SKM-1 treated with dmso at 0.1 percent for 144 hours (cell line): ENCODE measurements around the gene XAGE1A.
"Not testable (repeated sequence)": the region's sequence is repeated elsewhere in the genome, so short reads cannot be mapped to it uniquely, and the experiment has no call there.

Experiments
- DNase-seq: peaks from one replicate; lab custom pipeline; 2025; ENCODE audit not compliant: unreplicated experiment; lab: John Stamatoyannopoulos, UW

The XAGE1A gene

GRCh38 chrX:52495545-52496418 is at the start of gene XAGE1A:
Gene XAGE1A (plus strand): TSS chrX:52495808. CDS start chrX:52497362, 1,554 bp downstream.
- not testable (repeated sequence) for DNase-seq

GRCh38 chrX:52452031-52452430 is 43.6 kb upstream of the XAGE1A start:
- not testable (repeated sequence) for DNase-seq

GRCh38 chrX:52471301-52471700 is 24.3 kb upstream of the XAGE1A start:
- not testable (repeated sequence) for DNase-seq

GRCh38 chrX:52496419-52496772 is 788 bp downstream of the XAGE1A start:
- DNase-seq: not testable (repeated sequence)

- DNase-seq: not testable (repeated sequence)
These were observed 5.8 kb downstream of the XAGE1A start for GRCh38 chrX:52501362-52501761.

GRCh38 chrX:52504551-52504950 is 8.9 kb downstream of the XAGE1A start:
- DNase-seq: no peak

GRCh38 chrX:52507331-52507730 is 11.7 kb downstream of the XAGE1A start:
- DNase-seq: no peak

GRCh38 chrX:52509916-52510315 is 14.3 kb downstream of the XAGE1A start:
- DNase-seq: no peak

GRCh38 chrX:52511126-52511525 is 15.5 kb downstream of the XAGE1A start:
- not testable (repeated sequence) for DNase-seq

GRCh38 chrX:52516110-52516986 is 20.7 kb downstream of the XAGE1A start:
- DNase-seq: not testable (repeated sequence)

- DNase-seq: not testable (repeated sequence)
These were observed 21.3 kb downstream of the XAGE1A start, which contains the start of gene XAGE1B for GRCh38 chrX:52516987-52517325. Gene XAGE1B (minus strand): TSS chrX:52517063. CDS start chrX:52515527, 1,536 bp downstream.

GRCh38 chrX:52541051-52541450 is 45.4 kb downstream of the XAGE1A start:
- DNase-seq: not testable (repeated sequence)

- no peak for DNase-seq
These were observed 46.7 kb downstream of the XAGE1A start for GRCh38 chrX:52542311-52542710.

- DNase-seq: no peak
These were observed 48.7 kb downstream of the XAGE1A start for GRCh38 chrX:52544147-52544840.

- not testable (repeated sequence) for DNase-seq
These were observed 53.2 kb downstream of the XAGE1A start for GRCh38 chrX:52548769-52549168.
